Measurements from ENCODE around the gene ZNF549. TPM values are rescaled to one million over a fixed set of nuclear protein-coding genes. Genes with fewer than 3 reads are reported as not detected.

The ZNF549 gene
- total and polyA plus RNA-seq, 2 of the 13 experiments (the other 11 are each of a cell fraction or from before 2014, with no cell fraction given), result 2.8 to 6.4 TPM

- peak; percentile 55; the same call in 1 of the 2 replicates for TF ChIP-seq NR0B2 (CRISPR knock-in tag; IDR thresholded peaks at IDR 0.05)
- TF ChIP-seq MAFF (IDR thresholded peaks at IDR 0.05; ENCODE audit: low read depth, low read length), result no peak
- 0 out of 2 replicates have a peak, but pooled peaks have one; percentile 29 for TF ChIP-seq ZNF501 (CRISPR knock-in tag; IDR thresholded peaks at IDR 0.05)
- peak; percentile 36; the same call in 1 of the 2 replicates for TF ChIP-seq NFYB (CRISPR knock-in tag; IDR thresholded peaks at IDR 0.05)
- TF ChIP-seq HINFP (CRISPR knock-in tag; IDR thresholded peaks at IDR 0.05; ENCODE audit: low read depth), result peak; percentile 20; the same call in 1 of the 2 replicates
- TF ChIP-seq ZNF274 (CRISPR knock-in tag; IDR thresholded peaks at IDR 0.05), result 0 out of 2 replicates have a peak, but pooled peaks have one; percentile 65
- TF ChIP-seq ZNF556 (CRISPR knock-in tag; IDR thresholded peaks at IDR 0.05; ENCODE audit: borderline replicate concordance), result 0 out of 2 replicates have a peak, but pooled peaks have one; percentile 43
- TF ChIP-seq ZNF776 (CRISPR knock-in tag; IDR thresholded peaks at IDR 0.05), result 0 out of 2 replicates have a peak, but pooled peaks have one; percentile 9
- TF ChIP-seq GATAD1 (CRISPR knock-in tag; IDR thresholded peaks at IDR 0.05), result peak; percentile 87
- TF ChIP-seq ZNF569 (CRISPR knock-in tag; IDR thresholded peaks at IDR 0.05; ENCODE audit: borderline replicate concordance), result no peak
- TF ChIP-seq ELF3 (CRISPR knock-in tag; IDR thresholded peaks at IDR 0.05), result peak; percentile 50; the same call in 1 of the 2 replicates
- peak; percentile 41; the same call in 1 of the 2 replicates for TF ChIP-seq CBFB (CRISPR knock-in tag; IDR thresholded peaks at IDR 0.05)
- no peak for TF ChIP-seq USF2 (IDR thresholded peaks at IDR 0.05; ENCODE audit: low read depth, low read length)
- TF ChIP-seq USF2 (CRISPR knock-in tag; IDR thresholded peaks at IDR 0.05; ENCODE audit: borderline replicate concordance), result no peak
- TF ChIP-seq POLR2AphosphoS5 (IDR thresholded peaks at IDR 0.05; ENCODE audit: low read depth, low read length), result peak; percentile 81
- TF ChIP-seq ZNF44 (CRISPR knock-in tag; IDR thresholded peaks at IDR 0.05), result 0 out of 2 replicates have a peak, but pooled peaks have one; percentile 48
- peak; percentile 90 for TF ChIP-seq HCFC1 (IDR thresholded peaks at IDR 0.05; ENCODE audit: low read depth, low read length)
- peak; percentile 22; the same call in 1 of the 2 replicates for TF ChIP-seq ZMYM4 (CRISPR knock-in tag; IDR thresholded peaks at IDR 0.05)
- TF ChIP-seq ZNF788 (CRISPR knock-in tag; IDR thresholded peaks at IDR 0.05; ENCODE audit: borderline replicate concordance), result peak; percentile 71; the same call in 1 of the 2 replicates
- no peak for TF ChIP-seq ZNF142 (CRISPR knock-in tag; IDR thresholded peaks at IDR 0.05)
Observed at GRCh38 chr19:57559404-57560025, 32.4 kb downstream of the ZNF549 start, which contains the start of gene ZNF550 (continued).

All from HepG2 (cell line).